ENCODE data around the gene ATG2B. TPM values are rescaled to one million over a fixed set of nuclear protein-coding genes. Genes with fewer than 3 reads are reported as not detected.

Gene ATG2B, protein sequence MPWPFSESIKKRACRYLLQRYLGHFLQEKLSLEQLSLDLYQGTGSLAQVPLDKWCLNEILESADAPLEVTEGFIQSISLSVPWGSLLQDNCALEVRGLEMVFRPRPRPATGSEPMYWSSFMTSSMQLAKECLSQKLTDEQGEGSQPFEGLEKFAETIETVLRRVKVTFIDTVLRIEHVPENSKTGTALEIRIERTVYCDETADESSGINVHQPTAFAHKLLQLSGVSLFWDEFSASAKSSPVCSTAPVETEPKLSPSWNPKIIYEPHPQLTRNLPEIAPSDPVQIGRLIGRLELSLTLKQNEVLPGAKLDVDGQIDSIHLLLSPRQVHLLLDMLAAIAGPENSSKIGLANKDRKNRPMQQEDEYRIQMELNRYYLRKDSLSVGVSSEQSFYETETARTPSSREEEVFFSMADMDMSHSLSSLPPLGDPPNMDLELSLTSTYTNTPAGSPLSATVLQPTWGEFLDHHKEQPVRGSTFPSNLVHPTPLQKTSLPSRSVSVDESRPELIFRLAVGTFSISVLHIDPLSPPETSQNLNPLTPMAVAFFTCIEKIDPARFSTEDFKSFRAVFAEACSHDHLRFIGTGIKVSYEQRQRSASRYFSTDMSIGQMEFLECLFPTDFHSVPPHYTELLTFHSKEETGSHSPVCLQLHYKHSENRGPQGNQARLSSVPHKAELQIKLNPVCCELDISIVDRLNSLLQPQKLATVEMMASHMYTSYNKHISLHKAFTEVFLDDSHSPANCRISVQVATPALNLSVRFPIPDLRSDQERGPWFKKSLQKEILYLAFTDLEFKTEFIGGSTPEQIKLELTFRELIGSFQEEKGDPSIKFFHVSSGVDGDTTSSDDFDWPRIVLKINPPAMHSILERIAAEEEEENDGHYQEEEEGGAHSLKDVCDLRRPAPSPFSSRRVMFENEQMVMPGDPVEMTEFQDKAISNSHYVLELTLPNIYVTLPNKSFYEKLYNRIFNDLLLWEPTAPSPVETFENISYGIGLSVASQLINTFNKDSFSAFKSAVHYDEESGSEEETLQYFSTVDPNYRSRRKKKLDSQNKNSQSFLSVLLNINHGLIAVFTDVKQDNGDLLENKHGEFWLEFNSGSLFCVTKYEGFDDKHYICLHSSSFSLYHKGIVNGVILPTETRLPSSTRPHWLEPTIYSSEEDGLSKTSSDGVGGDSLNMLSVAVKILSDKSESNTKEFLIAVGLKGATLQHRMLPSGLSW (N-terminal part only)
- polyA plus RNA-seq (2011; rRNA removed) (18.7 and 22.1 TPM in 2 replicates), polyA minus RNA-seq (2011; rRNA and poly(A)+ RNA removed) (30.4 and 34.5 TPM in 2 replicates)

DNA sequence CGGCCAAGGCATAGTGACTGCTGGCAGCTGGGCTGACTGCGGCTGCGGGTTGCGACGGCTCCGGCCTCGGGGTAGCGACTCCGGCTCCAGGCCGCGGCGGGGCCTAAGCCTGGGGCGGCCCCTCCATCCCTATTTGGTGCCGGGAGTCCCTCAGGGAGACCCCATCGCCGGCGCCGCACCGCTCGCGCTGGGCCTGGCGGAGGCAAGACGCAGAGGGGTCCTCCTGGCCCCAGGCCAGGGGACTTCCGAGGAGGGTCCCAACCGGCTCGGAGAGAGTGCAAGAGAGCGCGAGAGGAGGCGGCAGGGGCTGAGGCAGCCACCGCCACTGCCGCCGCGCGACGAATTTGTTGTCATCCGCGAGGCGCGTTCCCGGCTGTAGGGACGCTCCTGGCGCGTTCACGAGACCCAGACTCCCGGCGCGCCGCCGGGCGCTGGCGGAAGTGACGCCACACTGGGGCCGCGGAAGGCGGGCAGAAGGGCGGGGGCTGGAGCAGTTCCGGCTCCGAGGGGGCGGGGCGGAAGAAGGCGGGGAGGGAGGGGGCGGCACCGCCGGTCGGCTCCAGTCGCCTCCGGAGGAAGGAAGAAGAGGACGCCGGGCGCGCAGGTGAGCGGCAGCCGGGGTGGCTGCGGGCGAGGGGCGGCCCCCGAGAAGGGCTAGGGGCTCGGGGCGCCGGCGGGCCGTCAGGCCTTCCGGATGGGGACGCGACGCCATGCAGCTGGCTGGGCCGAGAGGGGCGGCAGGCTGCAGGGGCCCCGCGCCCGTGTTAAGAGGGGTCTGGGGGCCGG lies at the start of gene ATG2B, which contains the start of gene GSKIP:
Gene ATG2B (minus strand): TSS at position 377 of the 786 bp plus-strand sequence. CDS start 365 bp downstream, at position 12.
Gene GSKIP (plus strand): TSS at position 562 of the 786 bp plus-strand sequence. CDS start 18,722 bp downstream, outside the sequence.
- Histone ChIP-seq H3K4me3 (ENCODE audit: low read depth, low read length) (peak within 1 kb of the TSS; percentile 87), H3K9me3 (ENCODE audit: control insufficient read depth, insufficient read depth, low read length) (no peaks in the 10 kb centered on the region; the same call in 1 of the 2 replicates), H3K27ac (ENCODE audit: low read depth, low read length) (peak within 1 kb of the TSS; percentile 70), H3K27me3 (ENCODE audit: control insufficient read depth, insufficient read depth, low read length) (no peaks in the 10 kb centered on the region)
- POLR2A ChIA-PET = no interaction called here
- TF ChIP-seq, protein P1, sequence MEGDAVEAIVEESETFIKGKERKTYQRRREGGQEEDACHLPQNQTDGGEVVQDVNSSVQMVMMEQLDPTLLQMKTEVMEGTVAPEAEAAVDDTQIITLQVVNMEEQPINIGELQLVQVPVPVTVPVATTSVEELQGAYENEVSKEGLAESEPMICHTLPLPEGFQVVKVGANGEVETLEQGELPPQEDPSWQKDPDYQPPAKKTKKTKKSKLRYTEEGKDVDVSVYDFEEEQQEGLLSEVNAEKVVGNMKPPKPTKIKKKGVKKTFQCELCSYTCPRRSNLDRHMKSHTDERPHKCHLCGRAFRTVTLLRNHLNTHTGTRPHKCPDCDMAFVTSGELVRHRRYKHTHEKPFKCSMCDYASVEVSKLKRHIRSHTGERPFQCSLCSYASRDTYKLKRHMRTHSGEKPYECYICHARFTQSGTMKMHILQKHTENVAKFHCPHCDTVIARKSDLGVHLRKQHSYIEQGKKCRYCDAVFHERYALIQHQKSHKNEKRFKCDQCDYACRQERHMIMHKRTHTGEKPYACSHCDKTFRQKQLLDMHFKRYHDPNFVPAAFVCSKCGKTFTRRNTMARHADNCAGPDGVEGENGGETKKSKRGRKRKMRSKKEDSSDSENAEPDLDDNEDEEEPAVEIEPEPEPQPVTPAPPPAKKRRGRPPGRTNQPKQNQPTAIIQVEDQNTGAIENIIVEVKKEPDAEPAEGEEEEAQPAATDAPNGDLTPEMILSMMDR (IDR thresholded peaks at IDR 0.05; ENCODE audit: low read depth, low read length) = no peak
- DNase-seq (ENCODE audit: low read depth, low spot score) = peak; percentile 43
- CTCF ChIA-PET = no interaction called here

DNA sequence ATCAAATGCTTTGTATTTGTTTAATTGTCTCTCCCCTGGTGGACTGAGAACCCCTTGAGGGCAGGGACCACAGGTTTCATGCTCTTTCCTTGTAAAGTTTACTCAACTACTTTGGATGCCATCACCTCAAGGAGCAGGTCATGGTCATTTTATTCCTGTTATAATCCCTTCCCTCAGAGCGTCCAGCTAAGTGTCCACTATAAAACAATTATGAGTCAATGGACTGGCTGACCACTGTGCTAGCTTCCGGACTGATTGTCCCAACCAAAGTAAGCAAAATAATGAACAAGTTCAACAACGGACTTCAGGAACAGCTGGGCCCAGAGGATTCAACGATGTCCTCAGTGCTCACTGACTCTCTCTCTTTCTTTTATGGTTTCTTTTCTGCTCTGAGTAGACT lies 47.0 kb upstream of the ATG2B start:
- H3K27ac ChIP-seq (ENCODE audit: low read depth, low read length) = no peak overlapping the region
- H3K27me3 ChIP-seq (ENCODE audit: control insufficient read depth, insufficient read depth, low read length) = peaks cover 9% of the 10 kb centered on the region
- CTCF ChIA-PET = no interaction called here
- TF ChIP-seq, protein P1 (IDR thresholded peaks at IDR 0.05; ENCODE audit: low read depth, low read length) = no peak
- POLR2A ChIA-PET = no interaction called here
- DNase-seq (ENCODE audit: low read depth, low spot score) = no peak
- no peaks in the 10 kb centered on the region for H3K9me3 ChIP-seq (ENCODE audit: control insufficient read depth, insufficient read depth, low read length)
- H3K4me3 ChIP-seq (ENCODE audit: low read depth, low read length) = no peak overlapping the region

DNA sequence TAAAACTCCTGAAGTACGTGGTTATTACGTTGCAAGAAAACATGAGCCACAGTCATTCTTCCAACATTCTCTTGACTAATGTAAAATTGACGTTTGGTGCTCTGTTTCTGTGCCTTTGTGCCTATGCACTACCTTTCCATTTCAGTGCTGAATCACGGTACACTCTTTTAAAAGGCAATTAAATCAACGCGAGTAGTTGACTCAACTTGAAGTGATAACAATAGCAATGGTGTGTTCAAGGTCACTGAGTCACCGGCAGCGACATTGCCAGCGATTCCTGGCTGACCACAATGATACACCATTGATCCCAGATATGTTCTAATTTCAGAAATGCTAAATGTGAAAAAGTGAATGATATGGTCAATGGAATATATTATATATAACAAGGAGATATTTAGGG lies 46.6 kb upstream of the ATG2B start:
- DNase-seq (ENCODE audit: low read depth, low spot score) = no peak
- Histone ChIP-seq H3K9me3 (ENCODE audit: control insufficient read depth, insufficient read depth, low read length) (no peaks in the 10 kb centered on the region), H3K27me3 (ENCODE audit: control insufficient read depth, insufficient read depth, low read length) (peaks cover 9% of the 10 kb centered on the region), H3K27ac (ENCODE audit: low read depth, low read length) (no peak overlapping the region), H3K4me3 (ENCODE audit: low read depth, low read length) (no peak overlapping the region)
- ChIA-PET POLR2A (no interaction called here), CTCF (no interaction called here)
- TF ChIP-seq, protein P1 (IDR thresholded peaks at IDR 0.05; ENCODE audit: low read depth, low read length) = no peak

DNA sequence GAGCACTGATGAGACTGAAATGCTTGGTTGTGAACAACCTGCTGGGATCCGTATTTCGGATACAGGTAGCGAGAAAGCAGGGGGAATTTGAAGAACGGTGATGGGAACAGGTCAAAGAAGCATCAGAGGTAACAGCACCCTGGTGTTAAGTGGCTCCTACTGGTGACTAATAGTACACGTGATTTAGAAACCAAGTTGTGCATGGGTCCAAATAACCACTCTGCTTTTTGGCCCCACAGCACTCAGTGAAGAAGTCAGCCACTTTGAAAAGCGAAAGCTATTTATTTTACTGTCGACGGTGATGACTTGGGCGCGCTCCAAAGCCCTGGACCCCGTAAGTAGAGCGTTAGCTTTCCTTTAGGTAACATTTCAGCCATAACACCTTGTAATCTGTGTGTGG lies 45.5 kb upstream of the ATG2B start:
- DNase-seq (ENCODE audit: low read depth, low spot score) = no peak
- CTCF ChIA-PET = interaction anchor here (1.0 kb wide), 1 partner anchor 112 kb away, joined by 3 read pairs; no protein-coding TSS in a partner anchor
- POLR2A ChIA-PET = no interaction called here
- no peaks in the 10 kb centered on the region for H3K9me3 ChIP-seq (ENCODE audit: control insufficient read depth, insufficient read depth, low read length)
- H3K27me3 ChIP-seq (ENCODE audit: control insufficient read depth, insufficient read depth, low read length) = peaks cover 9% of the 10 kb centered on the region
- H3K27ac ChIP-seq (ENCODE audit: low read depth, low read length) = no peak overlapping the region
- H3K4me3 ChIP-seq (ENCODE audit: low read depth, low read length) = no peak overlapping the region
- TF ChIP-seq, protein P1 (IDR thresholded peaks at IDR 0.05; ENCODE audit: low read depth, low read length) = no peak

Data from AG04450 (cell line).